Heart left ventricle (tissue), 16 donors: ENCODE data around the gene E2F3. TPM values are rescaled to one million over a fixed set of nuclear protein-coding genes. Genes with fewer than 3 reads are reported as not detected.

Source experiments
- ATAC-seq, 4 donors: fragments of 200-7000 bp; cut with Tn5 transposase; one replicate each; pipeline ENCODE4 v1.9.1; 2020 to 2022; ENCODE audit warnings: moderate library complexity in 4 of 4, mild to moderate bottlenecking in 3 of 4, moderate number of reproducible peaks in 1 of 4
- DNase-seq, 5 donors: peaks; one replicate each; pipeline ENCODE4 v3.0.0-alpha.2; 2020
- H3K27ac ChIP-seq, 12 donors: fragments of 200-600 bp; sonication (generic) in 4 of 12; one replicate each; pipeline versions ENCODE4 v1.5.0 to v1.8.0; 2016 to 2022; ENCODE audit warnings: mild to moderate bottlenecking in 2 of 12
- H3K27me3 ChIP-seq, 9 donors: fragments of 200-600 bp; sonication (generic) in 2 of 9; one replicate each; pipeline versions ENCODE4 v1.5.1 to v1.8.0; 2016 to 2022; ENCODE audit warnings: mild to moderate bottlenecking in 3 of 9
- H3K36me3 ChIP-seq, 9 donors: fragments of 200-600 bp; sonication (generic) in 2 of 9; one replicate each; pipeline versions ENCODE4 v1.5.0 to v1.8.0; 2018 to 2022; ENCODE audit warnings: mild to moderate bottlenecking in 2 of 9
- H3K4me1 ChIP-seq, 12 donors: fragments of 200-600 bp; sonication (generic) in 4 of 12; one replicate each; pipeline versions ENCODE4 v1.5.0 to v1.8.0; 2016 to 2022; ENCODE audit warnings: mild to moderate bottlenecking in 3 of 12
- H3K4me3 ChIP-seq, 12 donors: fragments of 200-600 bp; sonication (generic) in 4 of 12; one replicate each; pipeline versions ENCODE4 v1.5.0 to v1.8.0; 2017 to 2022; ENCODE audit warnings: mild to moderate bottlenecking in 9 of 12, moderate library complexity in 4 of 12
- H3K9me3 ChIP-seq, 12 donors: fragments of 200-600 bp; sonication (generic) in 4 of 12; one replicate each; pipeline versions ENCODE4 v1.5.0 to v1.8.0; 2016 to 2022; ENCODE audit warnings: mild to moderate bottlenecking in 1 of 12
- CTCF ChIP-seq, 12 donors: fragments of 200-600 bp; sonication (generic) in 4 of 12; IDR thresholded peaks; one replicate each; pipeline versions ENCODE4 v1.5.0 to v1.8.0; 2018 to 2022; ENCODE audit warnings: antibody characterized with exemption in 12 of 12, mild to moderate bottlenecking in 5 of 12
- POLR2A ChIP-seq, 2 donors: fragments of 450-650 bp; IDR thresholded peaks; one replicate each; pipeline ENCODE4 v1.6.1; 2017; ENCODE audit warnings: antibody characterized with exemption in 2 of 2, mild to moderate bottlenecking in 2 of 2, moderate library complexity in 2 of 2
- WGBS, 4 donors: extraction: QIAGEN DNeasy Blood & Tissue Kit in 2 of 4; methylation state at CpG; one replicate each; pipeline versions ENCODE4 v1.1.5 to v1.1.7; 2013 to 2018; 5-methylcytosine and 5-hydroxymethylcytosine counted together
- intact Hi-C, 10 donors: fragments of 100-400 bp; cut with DNase I; formaldehyde crosslinking; loops; one replicate each; pipeline versions ENCODE4 v1.11.1 to v1.14.2; 2022
- polyA plus RNA-seq, 2 donors: library from polyadenylated mRNA; stranded (reverse); fragments of 200-250 nt; gene quantifications; one replicate each; pipeline ENCODE4 v1.2.3, GENCODE V29; 2013
- total RNA-seq, 9 donors: library from RNA; depleted of rRNA in 2 of 9; stranded (reverse); fragments of >200 nt in 2 of 9; fragmentation: NEBNext Ultra II Directional in 3 of 9; extraction: Animal tissue kit (Norgen Biotek cat#: 25700) in 3 of 9; gene quantifications; one replicate each; pipeline versions ENCODE4 v1.1.0 to v1.2.4, GENCODE V29; 2016 to 2023
- donor health status: ischemic (EF 13 %, LVEDD 7.1; RV severe dilation, severe dysfunction).
- donor health status: healthy with polysubstance abuse.
- donor health status: DM: no; HTN: yes; CAD: no.
- donor health status: DM: no; HTN: no; CAD: no.
- donor health status: ischemic (EF 25% LVEDD 6.9; RV normal size, moderate dysfunction).
- donor health status: ischemic (EF 25% LVEDD 5.7; RV mildly dilated, moderate dysfunction).
- donor health status: healthy.
- donor health status: DM: yes; HTN: yes; CAD: no.
- donor health status: ischemic (EF 35%, LVEDD 5.7; RV mildly dilated, moderate dysfunction).
- donor health status: nonischemic (EF 11% LVEDD 7.7; RV severe dilation, severe dysfunction).
- donor health status: DM: yes; HTN: yes; CAD: no.
- donor health status: PGD.
- donor health status: ischemic (EF 29% LVEDD 5.4; RV normal size, mild dysfunction).
- donor health status: nonischemic (EF 23%, LVEDD 6.1; RV moderate dilation, normal function).

Gene E2F3
- total and polyA plus RNA-seq, 11 donors = 2.7 to 13.8 (median 6.7) TPM

DNA sequence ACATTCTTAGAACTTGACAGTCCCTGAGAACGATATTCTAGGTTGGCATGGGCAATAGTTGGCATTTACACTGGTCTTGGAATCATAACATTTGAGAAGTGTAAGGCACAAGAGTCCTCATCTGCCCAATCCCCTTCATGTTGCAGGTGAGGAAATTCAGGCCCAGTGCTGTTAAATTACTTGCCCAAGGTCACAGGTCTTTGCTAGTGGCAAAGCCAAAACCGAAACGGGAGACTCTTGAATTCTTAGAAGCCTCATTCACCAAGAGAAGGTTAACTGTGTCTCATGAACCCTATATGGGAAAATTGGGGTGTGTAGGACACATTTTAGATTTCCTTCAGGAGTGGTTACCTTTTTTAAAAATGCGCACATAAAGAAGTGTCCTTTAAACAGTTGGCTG is 7.2 kb downstream of the E2F3 start:
- H3K4me3 ChIP-seq = peak overlapping the region in 1 of 12 donors; percentile 2

DNA sequence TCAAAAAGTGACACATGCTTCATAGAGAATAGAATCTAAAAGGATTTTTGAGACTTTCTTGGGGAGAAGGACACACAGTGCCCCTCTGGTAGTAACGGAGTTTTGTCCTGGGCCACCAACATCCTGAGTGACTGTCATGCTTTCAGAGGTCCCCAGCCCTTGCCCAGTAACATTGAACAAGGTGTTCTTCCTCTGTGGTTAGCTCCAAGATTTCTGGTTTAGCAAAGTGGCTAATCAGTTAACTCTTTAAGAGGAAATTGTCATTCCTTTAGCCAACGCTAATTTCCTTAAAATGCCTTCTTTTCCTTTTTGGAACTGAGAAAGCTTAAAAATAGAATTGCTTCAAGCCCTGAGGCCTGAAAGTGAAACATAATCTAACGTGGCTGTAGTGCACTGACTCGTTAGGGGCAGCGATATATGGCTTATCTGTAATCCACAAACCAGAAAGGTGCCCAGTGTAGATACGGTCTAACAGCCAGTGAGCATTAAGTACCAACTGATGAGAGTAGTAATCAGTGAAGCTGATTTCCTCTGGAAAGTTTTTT is 7.8 kb downstream of the E2F3 start:
- H3K4me3 ChIP-seq = peak overlapping the region in 6 of 12 donors; percentile 2 to 22 (median 6)
- H3K9me3 ChIP-seq = no peaks in the 10 kb centered on the region
- H3K27ac ChIP-seq = peak overlapping the region in 5 of 12 donors; percentile 3 to 70 (median 43)
- intact Hi-C loops = loop anchor here in 6 of 10 donors (5.0 to 10.0 kb wide), 5 partner anchors 115 to 605 kb away; partner anchors contain the start of gene MBOAT1 (in 2 of the 6)
- peaks cover 0 to 82% (median 12%) of the 10 kb centered on the region in 12 donors for H3K4me1 ChIP-seq
- H3K27me3 ChIP-seq = no peaks in the 10 kb centered on the region
- 13 to 18% (median 14%) methylated on average over 6 of the region's 6 CpGs for WGBS, 4 donors
- ATAC-seq (peak in 2 of 4 donors; percentile 30 to 62), DNase-seq (no peak)
- TF ChIP-seq POLR2A (IDR thresholded peaks at IDR 0.05) (no peak), CTCF (IDR thresholded peaks at IDR 0.05) (no peak)
- H3K36me3 ChIP-seq = peaks cover 0 to 11% (median 0%) of the 10 kb centered on the region in 9 donors

More for the DNA sequence above, 7.2 kb downstream of the E2F3 start:
- peaks cover 0 to 11% (median 0%) of the 10 kb centered on the region in 9 donors for H3K36me3 ChIP-seq
- DNase-seq (no peak), ATAC-seq (no peak)
- no peaks in the 10 kb centered on the region for H3K27me3 ChIP-seq
- 89 to 92% (median 90%) methylated on average over 4 of the region's 4 CpGs for WGBS, 4 donors
- intact Hi-C loops = loop anchor here in 6 of 10 donors (5.0 to 10.0 kb wide), 5 partner anchors 114 to 604 kb away; partner anchors contain the start of gene MBOAT1 (in 2 of the 6)
- no peaks in the 10 kb centered on the region for H3K9me3 ChIP-seq
- H3K4me1 ChIP-seq = peaks cover 0 to 84% (median 14%) of the 10 kb centered on the region in 12 donors
- H3K27ac ChIP-seq = peak overlapping the region in 3 of 12 donors; percentile 43 to 70 (median 55)
- TF ChIP-seq POLR2A (IDR thresholded peaks at IDR 0.05) = no peak
- no peak for TF ChIP-seq CTCF (IDR thresholded peaks at IDR 0.05)

- no peaks in the 10 kb centered on the region for H3K9me3 ChIP-seq
- no peak overlapping the region for H3K27ac ChIP-seq
- H3K4me3 ChIP-seq = no peak overlapping the region
- no peak for TF ChIP-seq CTCF (IDR thresholded peaks at IDR 0.05)
- TF ChIP-seq POLR2A (IDR thresholded peaks at IDR 0.05) = no peak
- WGBS, 4 donors = 87 to 94% (median 92%) methylated on average over 8 of the region's 8 CpGs
- no peaks in the 10 kb centered on the region for H3K27me3 ChIP-seq
- DNase-seq (no peak), ATAC-seq (peak in 1 of 4 donors; percentile 29)
- intact Hi-C loops = loop anchor here in 2 of 10 donors (5.0 kb wide), 2 partner anchors 51 to 111 kb away; no protein-coding TSS in a partner anchor
- peaks cover 0 to 83% (median 8%) of the 10 kb centered on the region in 12 donors for H3K4me1 ChIP-seq
- H3K36me3 ChIP-seq = peaks cover 0 to 4% (median 0%) of the 10 kb centered on the region in 9 donors
Measured at GRCh38 chr6:20411544-20411943, 9.9 kb downstream of the E2F3 start.

- 87 to 90% (median 88%) methylated on average over 12 of the region's 12 CpGs for WGBS, 4 donors
- TF ChIP-seq POLR2A (IDR thresholded peaks at IDR 0.05) = no peak
- TF ChIP-seq CTCF (IDR thresholded peaks at IDR 0.05) = no peak
- Histone ChIP-seq H3K4me1 (peaks cover 0 to 83% (median 8%) of the 10 kb centered on the region in 12 donors), H3K4me3 (no peak overlapping the region), H3K27me3 (no peaks in the 10 kb centered on the region), H3K36me3 (no peaks in the 10 kb centered on the region), H3K27ac (no peak overlapping the region), H3K9me3 (no peaks in the 10 kb centered on the region)
- ATAC-seq (no peak), DNase-seq (no peak)
- intact Hi-C loops = loop anchor here in 2 of 10 donors (5.0 kb wide), 2 partner anchors 50 to 110 kb away; no protein-coding TSS in a partner anchor
Measured at GRCh38 chr6:20411953-20412681, 10.4 kb downstream of the E2F3 start.
